Spleen (tissue), 7 donors: ENCODE results near the gene FOXC1.

Experiments
- CTCF ChIP-seq, 11 experiments: fragments of 200-600 bp in 7 of 11; fragments of 450-650 bp in 4 of 11; sonication (generic) in 4 of 11; IDR thresholded peaks in 8 of 11; conservative IDR thresholded peaks in 3 of 11; 1 replicate in 7 of 11; 2 replicates in 4 of 11; pipeline versions ENCODE4 v1.4.0 to v1.8.0; 2016 to 2021; ENCODE audit warnings: antibody characterized with exemption in 11 of 11, inconsistent platforms in 4 of 11, mild to moderate bottlenecking in 1 of 11
- POLR2AphosphoS5 ChIP-seq, 3 donors: sonication (generic); formaldehyde crosslinking; IDR thresholded peaks; one replicate each; pipeline ENCODE4 v1.5.1; 2017; ENCODE audit warnings: antibody characterized with exemption in 3 of 3
- donor health status: DM: no; HTN: no; CAD: no; lungs with moderate emphysema.
- donor health status: DM: no; HTN: no; CAD: no.
- donor health status: DM: no; HTN: no; CAD: no.

- TF ChIP-seq CTCF (IDR thresholded peaks at IDR 0.05 in 8 of 11, conservative IDR thresholded peaks at IDR 0.05 in 3 of 11) (no peak), POLR2AphosphoS5 (IDR thresholded peaks at IDR 0.05) (no peak)
Measured at GRCh38 chr6:1633366-1634021, 23.8 kb downstream of the FOXC1 start.
